ENCODE results near the gene SGTA.

DNA sequence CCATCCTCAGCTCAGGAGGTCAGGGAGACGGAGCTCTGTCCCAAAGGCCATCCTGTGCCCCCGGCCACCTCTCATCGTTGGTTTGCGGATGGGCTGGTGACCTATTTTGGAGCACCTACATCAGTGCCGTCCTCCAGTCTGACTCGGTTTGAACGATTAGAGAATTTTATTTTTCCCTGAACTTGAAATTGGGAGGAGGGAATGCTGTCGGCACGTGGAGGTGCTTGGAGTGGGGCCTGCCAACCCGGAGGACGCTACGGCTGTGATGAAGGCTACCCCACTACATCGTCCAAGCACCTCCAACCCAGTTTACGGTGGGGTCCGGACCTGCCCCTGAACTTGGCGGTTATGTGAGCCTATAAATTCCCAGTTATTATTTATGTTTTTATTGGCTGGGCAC is 33.6 kb upstream of the SGTA start:
- TF ChIP-seq HDAC2 (IDR thresholded peaks at IDR 0.05) (no peak), JUND (IDR thresholded peaks at IDR 0.05; ENCODE audit: borderline replicate concordance, low read depth, low read length) (no peak), JUND (tag; IDR thresholded peaks at IDR 0.05; ENCODE audit: borderline replicate concordance, low read depth, low read length) (no peak), POLR2A (conservative IDR thresholded peaks at IDR 0.05) (no peak), CEBPB (tag; IDR thresholded peaks at IDR 0.05) (no peak), MYC (IDR thresholded peaks at IDR 0.05; ENCODE audit: low read depth, low read length) (no peak), MYC (CRISPR knock-in tag; IDR thresholded peaks at IDR 0.05; ENCODE audit: borderline replicate concordance, low read depth) (no peak), CTCF (IDR thresholded peaks at IDR 0.05 in 2 of 3, conservative IDR thresholded peaks at IDR 0.05 in 1 of 3; ENCODE audit: insufficient read depth in 2 of 3, low read depth in 1 of 3, low read length in 3 of 3) (no peak), ZFP30 (CRISPR knock-in tag; IDR thresholded peaks at IDR 0.05; ENCODE audit: borderline replicate concordance) (no peak), DACH1 (IDR thresholded peaks at IDR 0.05; ENCODE audit: partially characterized antibody) (no peak), TFAP4 (CRISPR knock-in tag; IDR thresholded peaks at IDR 0.05; ENCODE audit: borderline replicate concordance) (no peak)
- TF ChIP-seq, protein P1, sequence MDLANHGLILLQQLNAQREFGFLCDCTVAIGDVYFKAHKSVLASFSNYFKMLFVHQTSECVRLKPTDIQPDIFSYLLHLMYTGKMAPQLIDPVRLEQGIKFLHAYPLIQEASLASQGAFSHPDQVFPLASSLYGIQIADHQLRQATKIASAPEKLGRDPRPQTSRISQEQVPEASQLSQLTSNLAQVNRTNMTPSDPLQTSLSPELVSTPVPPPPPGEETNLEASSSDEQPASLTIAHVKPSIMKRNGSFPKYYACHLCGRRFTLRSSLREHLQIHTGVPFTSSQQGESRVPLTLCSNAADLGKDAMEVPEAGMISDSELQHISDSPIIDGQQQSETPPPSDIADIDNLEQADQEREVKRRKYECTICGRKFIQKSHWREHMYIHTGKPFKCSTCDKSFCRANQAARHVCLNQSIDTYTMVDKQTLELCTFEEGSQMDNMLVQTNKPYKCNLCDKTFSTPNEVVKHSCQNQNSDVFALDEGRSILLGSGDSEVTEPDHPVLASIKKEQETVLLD (IDR thresholded peaks at IDR 0.05): no peak

Data from K562 (cell line).